ENCODE data around the gene FAM120A.

FAM120A gene

GRCh38 chr9:93590609-93591234 lies 139.2 kb downstream of the FAM120A start:
- no peak for TF ChIP-seq CTCF (IDR thresholded peaks at IDR 0.05; ENCODE audit: low read depth, low read length, missing control alignments)
- H3K27me3 ChIP-seq (replicated peaks) = no peaks in the 10 kb centered on the region
- in situ Hi-C loops (cut with HindIII; ENCODE audit: low pct_ligation_motif_present, low sequenced_read_pairs) = no loop called here
- no peak overlapping the region for H3K4me3 ChIP-seq (ENCODE audit: low read depth, low read length)
- H3K27ac ChIP-seq = no peak overlapping the region
- DNase-seq = no peak
- H3K36me3 ChIP-seq (replicated peaks) = no peaks in the 10 kb centered on the region

GRCh38 chr9:93591301-93592007 lies 140.0 kb downstream of the FAM120A start:
- no peaks in the 10 kb centered on the region for H3K27me3 ChIP-seq (replicated peaks)
- in situ Hi-C loops (cut with HindIII; ENCODE audit: low pct_ligation_motif_present, low sequenced_read_pairs) = no loop called here
- H3K27ac ChIP-seq = no peak overlapping the region
- no peaks in the 10 kb centered on the region for H3K36me3 ChIP-seq (replicated peaks)
- no peak overlapping the region for H3K4me3 ChIP-seq (ENCODE audit: low read depth, low read length)
- no peak for TF ChIP-seq CTCF (IDR thresholded peaks at IDR 0.05; ENCODE audit: low read depth, low read length, missing control alignments)
- DNase-seq = no peak

- DNase-seq = no peak
- no peak overlapping the region for H3K27ac ChIP-seq
- in situ Hi-C loops (cut with HindIII; ENCODE audit: low pct_ligation_motif_present, low sequenced_read_pairs) = no loop called here
- no peaks in the 10 kb centered on the region for H3K36me3 ChIP-seq (replicated peaks)
- no peak for TF ChIP-seq CTCF (IDR thresholded peaks at IDR 0.05; ENCODE audit: low read depth, low read length, missing control alignments)
- H3K4me3 ChIP-seq (ENCODE audit: low read depth, low read length) = no peak overlapping the region
- no peaks in the 10 kb centered on the region for H3K27me3 ChIP-seq (replicated peaks)
Observed at GRCh38 chr9:93592008-93592642, 140.6 kb downstream of the FAM120A start.

GRCh38 chr9:93592643-93593021 lies 141.1 kb downstream of the FAM120A start:
- in situ Hi-C loops (cut with HindIII; ENCODE audit: low pct_ligation_motif_present, low sequenced_read_pairs) = no loop called here
- Histone ChIP-seq H3K4me3 (ENCODE audit: low read depth, low read length) (no peak overlapping the region), H3K27ac (no peak overlapping the region), H3K27me3 (replicated peaks) (no peaks in the 10 kb centered on the region), H3K36me3 (replicated peaks) (no peaks in the 10 kb centered on the region)
- no peak for DNase-seq
- peak; percentile 34 for TF ChIP-seq CTCF (IDR thresholded peaks at IDR 0.05; ENCODE audit: low read depth, low read length, missing control alignments)

- DNase-seq = no peak
- H3K36me3 ChIP-seq (replicated peaks) = no peaks in the 10 kb centered on the region
- H3K27ac ChIP-seq = no peak overlapping the region
- no peak for TF ChIP-seq CTCF (IDR thresholded peaks at IDR 0.05; ENCODE audit: low read depth, low read length, missing control alignments)
- in situ Hi-C loops (cut with HindIII; ENCODE audit: low pct_ligation_motif_present, low sequenced_read_pairs) = no loop called here
- H3K27me3 ChIP-seq (replicated peaks) = no peaks in the 10 kb centered on the region
- H3K4me3 ChIP-seq (ENCODE audit: low read depth, low read length) = no peak overlapping the region
Observed at GRCh38 chr9:93593144-93593658, 141.7 kb downstream of the FAM120A start.

All from brain microvascular endothelial cell (primary cell).